ENCODE data around the gene PHACTR1.

DNA sequence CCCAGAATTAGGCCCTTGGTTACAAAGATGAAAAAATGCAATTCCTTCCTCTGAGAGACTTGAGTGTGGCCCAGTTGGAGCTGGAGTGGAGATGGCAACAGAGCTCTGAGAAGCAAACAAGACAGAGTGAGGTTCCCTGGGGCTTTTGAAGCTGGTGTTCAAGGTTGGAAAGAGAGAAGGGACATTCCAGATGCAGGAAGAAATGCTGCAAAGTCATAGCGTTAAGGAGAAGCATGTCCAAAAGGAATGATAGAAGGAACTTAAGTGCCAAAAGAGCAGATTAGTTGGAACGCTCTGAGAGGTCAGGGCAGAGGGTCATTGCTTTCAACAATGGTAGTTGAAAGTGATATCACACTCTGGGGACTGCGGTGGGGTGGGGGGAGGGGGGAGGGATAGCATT is 360.0 kb downstream of the PHACTR1 start:
- TF ChIP-seq EZH2 (IDR thresholded peaks at IDR 0.05) = no peak
- no peak for TF ChIP-seq POLR2AphosphoS5 (IDR thresholded peaks at IDR 0.05; ENCODE audit: borderline replicate concordance, low read depth, low read length)

All from SK-N-MC (cell line).